Stimulated activated naive CD8-positive, alpha-beta T cell treated with anti-CD3 and anti-CD28 coated beads, Interleukin-15, amount 100 ng/mL, for 72 hours (primary cell): ENCODE results near the gene NDUFA6.
A peak's percentile ranks its signal among the peaks of the same experiment; 100 is the strongest.

Experiments
- ATAC-seq: fragments of 150-1000 bp; cut with Tn5 transposase; 2 replicates; pipeline ENCODE4 v1.10.0; 2021; ENCODE audit warnings: mild to moderate bottlenecking, moderate library complexity
- DNase-seq, 2 donors: peaks; one replicate each; pipeline ENCODE4 v3.0.0; 2021 to 2022
- H3K27ac Mint-ChIP-seq, 2 donors: one replicate each; pipeline ENCODE4 v1.8.0; 2022; ENCODE audit warnings: mild to moderate bottlenecking in 2 of 2, mixed read lengths in 2 of 2, moderate library complexity in 2 of 2
- H3K27me3 Mint-ChIP-seq: one replicate; pipeline ENCODE4 v1.8.0; 2022; ENCODE audit warnings: mixed read lengths
- H3K4me1 Mint-ChIP-seq: one replicate; pipeline ENCODE4 v1.8.0; 2022; ENCODE audit warnings: mild to moderate bottlenecking, mixed read lengths
- H3K4me3 Mint-ChIP-seq, 2 donors: one replicate each; pipeline ENCODE4 v1.8.0; 2022; ENCODE audit warnings: mild to moderate bottlenecking in 2 of 2, mixed read lengths in 2 of 2, moderate library complexity in 1 of 2
- H3K9me3 Mint-ChIP-seq, 2 donors: one replicate each; pipeline ENCODE4 v1.8.0; 2022; ENCODE audit warnings: mixed read lengths in 2 of 2

NDUFA6 gene

DNA sequence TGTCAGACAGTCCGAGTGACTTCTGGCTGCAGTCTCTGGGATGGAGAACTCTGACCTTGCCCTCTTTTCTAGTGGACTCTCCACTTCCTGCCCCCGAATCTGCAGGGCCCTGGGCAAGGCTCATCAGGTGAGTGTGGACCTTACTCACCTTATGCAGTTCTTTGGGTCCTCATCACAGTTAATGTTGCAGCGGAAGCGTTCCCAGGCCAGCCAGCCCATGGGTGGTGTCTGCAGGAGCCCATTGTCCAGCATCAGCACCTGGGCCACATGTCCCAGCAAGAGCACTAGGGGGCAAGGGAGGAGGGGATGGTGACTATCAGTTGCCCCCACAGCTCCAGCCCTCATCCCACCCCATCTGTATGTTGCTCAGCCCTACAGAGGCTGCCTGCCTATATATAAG, 22.3 kb downstream of the NDUFA6 start:
- peaks cover 48% of the 10 kb centered on the region for H3K4me1 Mint-ChIP-seq
- no peak overlapping the region for H3K4me3 Mint-ChIP-seq
- no peaks in the 10 kb centered on the region for H3K27me3 Mint-ChIP-seq
- DNase-seq = no peak
- no peak overlapping the region for H3K27ac Mint-ChIP-seq
- no peaks in the 10 kb centered on the region for H3K9me3 Mint-ChIP-seq
- ATAC-seq = no peak

DNA sequence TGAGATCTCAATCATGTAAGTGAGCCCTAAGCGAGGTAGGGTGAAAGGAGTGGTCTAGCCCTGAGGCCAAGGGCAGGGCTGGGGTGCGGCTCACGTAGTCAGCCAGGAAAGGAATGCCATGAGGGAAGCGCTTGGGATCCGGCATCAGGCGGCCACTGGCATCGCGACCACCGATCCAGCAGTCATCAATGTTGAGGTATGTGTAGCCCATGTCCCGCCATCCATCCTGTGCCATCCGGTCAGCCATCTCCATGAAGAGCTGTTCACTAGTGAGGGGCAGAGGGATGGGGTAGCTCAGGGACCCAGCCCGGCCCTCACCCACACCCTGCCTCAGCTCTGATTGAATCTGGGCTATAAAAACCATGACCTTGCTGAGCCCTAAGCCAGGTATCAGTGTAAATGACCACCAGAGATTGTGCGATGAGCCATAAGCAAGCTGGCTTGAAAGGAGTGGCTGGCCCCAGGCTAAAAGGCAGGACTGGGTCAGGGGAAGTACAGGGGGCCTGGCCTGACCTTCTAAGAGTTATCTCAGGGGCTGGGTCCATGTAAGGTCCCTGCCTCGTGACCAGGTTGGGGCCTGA, 22.8 kb downstream of the NDUFA6 start:
- ATAC-seq (no peak), DNase-seq (no peak)
- Mint-ChIP-seq H3K4me1 (peaks cover 43% of the 10 kb centered on the region), H3K27ac (peak overlapping the region; percentile 12 to 73), H3K4me3 (no peak overlapping the region), H3K9me3 (no peaks in the 10 kb centered on the region), H3K27me3 (no peaks in the 10 kb centered on the region)

DNA sequence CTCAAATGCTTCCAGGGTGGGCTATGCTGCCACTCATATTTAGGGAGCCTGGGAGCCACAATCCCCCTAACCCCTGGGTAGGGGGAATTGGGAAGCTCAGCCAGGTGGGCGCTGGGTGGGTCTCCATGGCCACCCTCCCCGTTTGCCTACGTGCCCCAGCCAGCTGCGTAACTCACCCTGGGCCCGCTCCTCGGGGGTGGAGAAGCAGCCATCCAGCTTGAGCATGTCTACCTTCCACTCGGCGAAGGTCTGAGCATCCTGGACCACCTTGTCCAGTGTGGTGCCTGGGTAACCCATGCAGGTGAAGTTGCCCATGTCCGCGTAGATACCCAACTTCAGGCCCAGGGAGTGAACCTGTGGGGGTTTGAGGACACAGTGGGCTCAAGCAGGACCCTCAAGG, 23.6 kb downstream of the NDUFA6 start:
- no peak overlapping the region for H3K4me3 Mint-ChIP-seq
- no peaks in the 10 kb centered on the region for H3K27me3 Mint-ChIP-seq
- DNase-seq = no peak

DNA sequence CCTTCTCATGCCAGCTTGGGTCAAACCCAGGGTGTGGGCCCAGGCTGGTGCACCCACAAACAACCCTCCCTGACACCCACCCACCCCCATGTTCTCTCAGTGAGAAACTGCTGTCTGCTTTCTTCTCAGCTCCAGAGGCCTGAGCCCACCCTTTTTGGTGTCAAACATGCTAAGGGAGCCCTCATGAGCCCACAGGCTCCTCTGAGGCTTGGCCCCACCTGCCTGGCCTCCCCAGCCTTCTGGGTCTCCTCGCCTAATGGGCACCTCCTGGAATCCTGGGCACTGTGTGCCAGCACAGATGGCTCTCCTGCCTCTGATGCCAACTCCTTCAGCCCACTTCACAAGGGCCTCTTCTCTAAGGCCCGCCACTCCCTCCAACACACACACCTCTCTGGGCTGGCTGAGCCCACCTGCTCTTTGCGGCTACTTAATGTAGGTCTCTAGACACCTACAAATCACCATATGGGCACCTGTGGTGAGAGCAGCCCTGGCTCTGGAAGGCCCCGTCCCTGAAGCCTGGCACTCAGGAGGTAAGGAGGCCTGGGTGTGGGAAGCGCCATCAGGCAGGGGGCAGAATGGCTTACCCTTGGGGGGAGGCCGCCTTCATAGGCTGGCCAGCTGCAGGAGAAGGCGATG, 24.3 kb downstream of the NDUFA6 start:
- H3K27ac Mint-ChIP-seq = no peak overlapping the region
- peaks cover 30% of the 10 kb centered on the region for H3K4me1 Mint-ChIP-seq
- DNase-seq = no peak

More for the DNA sequence above, 23.6 kb downstream of the NDUFA6 start:
- H3K27ac Mint-ChIP-seq = no peak overlapping the region
- no peak for ATAC-seq
- H3K9me3 Mint-ChIP-seq = no peaks in the 10 kb centered on the region
- peaks cover 37% of the 10 kb centered on the region for H3K4me1 Mint-ChIP-seq

DNA sequence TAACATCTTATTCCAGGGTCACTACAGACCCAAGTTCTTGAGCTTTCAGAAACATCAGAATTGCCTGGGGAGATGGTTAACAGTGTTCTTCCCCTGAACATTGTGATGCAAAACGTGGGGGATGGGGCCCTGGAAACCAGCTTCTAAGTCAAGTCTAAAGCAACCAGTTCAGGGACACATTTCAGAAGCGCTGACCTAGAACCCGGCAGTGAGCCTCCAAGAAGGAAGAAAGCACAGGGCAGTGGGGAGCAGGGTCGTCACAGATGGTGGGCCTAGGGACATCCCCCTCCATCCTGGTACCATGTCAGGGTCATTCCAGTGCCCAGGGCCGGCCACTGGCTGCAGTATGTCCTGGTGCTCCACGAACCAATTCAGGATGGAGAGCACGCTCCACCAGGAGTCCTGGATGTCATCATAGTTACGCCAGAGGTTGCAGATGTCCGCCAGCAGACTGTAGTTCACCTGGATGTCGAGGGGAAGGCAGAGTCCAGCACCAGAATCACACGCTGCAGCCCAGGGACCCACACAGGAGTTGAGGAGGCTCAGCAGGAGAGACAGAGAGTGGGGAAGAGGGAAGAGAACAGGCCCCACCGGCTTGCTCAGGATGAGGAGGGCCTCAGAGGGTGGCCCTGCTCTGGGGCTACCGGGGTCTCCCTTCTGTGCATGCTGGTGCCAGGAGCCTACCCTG, 25.0 kb downstream of the NDUFA6 start:
- no peak overlapping the region for H3K27ac Mint-ChIP-seq
- H3K9me3 Mint-ChIP-seq = no peaks in the 10 kb centered on the region
- H3K27me3 Mint-ChIP-seq = no peaks in the 10 kb centered on the region
- H3K4me1 Mint-ChIP-seq = peaks cover 24% of the 10 kb centered on the region
- DNase-seq = no peak
- H3K4me3 Mint-ChIP-seq = no peak overlapping the region
- ATAC-seq = no peak

More for the DNA sequence above, 24.3 kb downstream of the NDUFA6 start:
- Mint-ChIP-seq H3K9me3 (no peaks in the 10 kb centered on the region), H3K4me3 (no peak overlapping the region), H3K27me3 (no peaks in the 10 kb centered on the region)
- ATAC-seq = no peak

DNA sequence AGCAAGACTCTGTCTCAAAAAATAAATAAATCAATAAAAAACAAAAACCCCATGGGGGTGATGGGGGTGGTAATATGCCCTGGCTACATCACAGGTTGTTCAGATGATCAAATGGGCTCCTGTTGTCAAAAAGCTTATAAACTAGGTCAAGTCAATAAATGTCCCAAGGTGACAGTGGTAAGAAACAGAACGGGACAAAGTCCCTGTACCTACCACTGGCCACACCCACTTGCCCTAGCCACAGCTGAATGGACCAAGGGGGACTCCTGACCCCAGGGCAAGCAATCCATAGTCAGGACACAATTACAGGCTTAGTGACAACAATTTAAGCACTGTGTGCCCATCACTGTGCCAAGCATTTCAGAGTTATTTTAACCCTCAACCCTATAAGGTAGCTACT, 25.9 kb downstream of the NDUFA6 start:
- Mint-ChIP-seq H3K9me3 (no peaks in the 10 kb centered on the region), H3K27me3 (no peaks in the 10 kb centered on the region), H3K4me1 (peaks cover 14% of the 10 kb centered on the region), H3K4me3 (no peak overlapping the region), H3K27ac (no peak overlapping the region)
- no peak for DNase-seq
- ATAC-seq = no peak

DNA sequence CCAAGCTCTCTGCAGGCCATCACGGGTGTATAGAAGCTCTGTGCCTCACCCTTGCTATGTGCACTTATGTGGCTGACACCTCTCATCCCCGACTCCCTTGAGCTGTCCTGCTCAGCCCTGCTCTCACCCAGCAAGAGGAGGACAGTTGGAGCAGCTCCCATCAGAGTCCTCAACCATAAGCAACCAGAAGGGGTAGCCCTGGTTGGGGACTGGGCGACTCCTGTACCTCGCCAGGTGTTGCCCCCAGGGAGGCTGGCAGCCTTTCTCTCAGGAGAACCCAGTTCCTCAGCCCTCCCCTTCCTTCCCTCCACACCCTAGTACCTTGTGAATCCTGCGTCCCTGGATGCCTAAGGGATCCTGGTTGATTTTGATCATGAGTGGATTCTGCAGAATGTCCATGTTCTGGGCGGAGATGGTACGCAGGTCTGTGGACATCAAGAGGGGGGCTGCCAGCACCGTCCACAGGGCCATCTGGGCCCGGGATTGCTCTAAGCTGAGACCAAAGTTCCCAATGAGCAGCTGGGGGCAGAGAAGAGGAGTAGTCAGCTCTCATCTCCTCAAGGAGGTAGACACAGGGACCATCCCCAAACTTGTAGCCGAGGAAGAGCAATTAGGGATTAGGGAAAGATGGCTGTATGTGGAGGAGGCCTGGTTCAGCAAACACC, 27.9 kb downstream of the NDUFA6 start:
- ATAC-seq = no peak

DNA sequence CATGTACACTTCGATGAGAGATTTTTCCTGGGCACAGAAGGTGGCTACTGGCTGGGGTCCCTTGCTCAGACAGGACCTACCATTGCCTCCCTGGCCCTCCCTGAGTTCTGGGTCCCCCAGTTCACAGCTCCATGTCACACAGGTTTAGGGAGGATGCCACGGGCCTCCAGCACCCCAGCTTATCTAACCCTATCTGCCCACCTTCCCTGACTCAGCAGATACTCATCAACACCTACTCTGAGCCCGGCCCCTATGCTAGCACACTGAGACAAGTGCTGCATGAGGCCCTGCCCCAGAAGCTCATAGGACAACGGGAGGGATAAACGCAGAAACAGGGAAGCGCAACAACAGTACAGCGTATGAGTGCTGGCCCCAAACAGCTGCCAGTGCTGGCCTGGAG, 29.5 kb downstream of the NDUFA6 start:
- no peak for DNase-seq
- no peak overlapping the region for H3K4me3 Mint-ChIP-seq
- peaks cover 16 to 23% of the 10 kb centered on the region in 2 donors for H3K9me3 Mint-ChIP-seq
- peaks cover 4% of the 10 kb centered on the region for H3K4me1 Mint-ChIP-seq
- H3K27ac Mint-ChIP-seq = peak overlapping the region in 1 of 2 donors; percentile 53
- no peaks in the 10 kb centered on the region for H3K27me3 Mint-ChIP-seq
- no peak for ATAC-seq

More for the DNA sequence above, 27.9 kb downstream of the NDUFA6 start:
- peaks cover 10% of the 10 kb centered on the region for H3K4me1 Mint-ChIP-seq
- H3K27ac Mint-ChIP-seq = no peak overlapping the region
- DNase-seq = no peak
- H3K4me3 Mint-ChIP-seq = no peak overlapping the region
- H3K27me3 Mint-ChIP-seq = no peaks in the 10 kb centered on the region
- peaks cover 6 to 7% of the 10 kb centered on the region in 2 donors for H3K9me3 Mint-ChIP-seq

DNA sequence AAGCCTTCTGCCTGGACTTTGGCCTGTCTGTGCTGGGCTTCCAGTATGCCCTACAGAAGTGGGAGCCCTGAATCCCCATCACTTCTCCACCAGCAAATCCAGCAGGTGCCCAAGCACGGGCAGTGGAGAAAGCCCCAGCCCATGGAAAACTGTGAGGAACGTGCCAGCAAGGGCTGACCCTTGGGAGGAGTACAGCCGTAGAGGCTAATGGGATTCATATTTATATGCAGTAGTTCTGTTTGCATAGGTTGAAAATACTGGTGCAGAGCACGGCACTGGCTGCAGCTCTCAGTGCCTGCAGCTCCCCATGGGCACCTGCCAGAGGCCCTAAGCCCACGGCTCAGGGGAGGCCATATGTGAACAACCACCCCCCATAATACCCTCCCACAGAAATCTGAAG, 30.1 kb downstream of the NDUFA6 start:
- Mint-ChIP-seq H3K4me1 (peaks cover 4% of the 10 kb centered on the region), H3K27ac (no peak overlapping the region)

DNA sequence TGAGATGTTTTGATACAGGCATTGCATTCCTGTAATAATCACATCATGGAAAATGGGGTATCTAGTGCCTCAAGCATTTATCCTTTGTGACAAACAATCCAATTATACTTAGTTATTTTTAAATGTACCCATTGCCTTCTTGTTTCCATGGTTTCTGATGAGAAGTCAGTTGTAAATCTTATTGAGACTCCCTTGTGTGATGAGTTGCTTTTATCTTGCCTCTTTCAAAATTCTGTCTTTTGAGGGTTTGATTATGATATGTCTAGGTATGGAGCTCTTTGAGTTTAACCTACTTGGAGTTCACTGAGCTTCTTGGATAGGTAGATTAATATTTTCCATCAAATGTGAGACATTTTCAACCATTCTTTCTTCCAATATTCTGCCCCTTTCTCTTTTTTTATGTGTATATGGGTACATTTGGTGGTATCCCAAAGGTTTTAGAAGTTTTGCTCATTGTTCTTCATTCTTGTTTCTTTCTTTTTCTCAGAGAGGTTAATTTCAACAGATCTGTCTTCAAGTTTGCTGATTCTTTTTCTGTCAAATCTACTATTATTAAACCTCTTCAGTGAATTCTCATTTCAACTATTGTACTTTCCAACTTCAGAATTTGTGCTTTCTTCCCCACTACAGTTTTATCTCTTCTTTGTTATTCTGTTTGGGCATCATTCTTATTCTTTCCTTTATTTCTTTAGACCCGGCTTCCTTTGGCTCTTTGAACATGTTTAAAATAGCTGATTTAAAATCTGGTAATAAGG, 33.6 kb downstream of the NDUFA6 start:
- no peak for ATAC-seq
- H3K27ac Mint-ChIP-seq = no peak overlapping the region
- DNase-seq = no peak
- H3K27me3 Mint-ChIP-seq = no peaks in the 10 kb centered on the region
- H3K4me3 Mint-ChIP-seq = no peak overlapping the region
- H3K9me3 Mint-ChIP-seq = peaks cover 16 to 27% of the 10 kb centered on the region in 2 donors
- no peaks in the 10 kb centered on the region for H3K4me1 Mint-ChIP-seq

More for the DNA sequence above, 30.1 kb downstream of the NDUFA6 start:
- Mint-ChIP-seq H3K27me3 (no peaks in the 10 kb centered on the region), H3K9me3 (peaks cover 16 to 27% of the 10 kb centered on the region in 2 donors), H3K4me3 (no peak overlapping the region)
- no peak for DNase-seq
- no peak for ATAC-seq

DNA sequence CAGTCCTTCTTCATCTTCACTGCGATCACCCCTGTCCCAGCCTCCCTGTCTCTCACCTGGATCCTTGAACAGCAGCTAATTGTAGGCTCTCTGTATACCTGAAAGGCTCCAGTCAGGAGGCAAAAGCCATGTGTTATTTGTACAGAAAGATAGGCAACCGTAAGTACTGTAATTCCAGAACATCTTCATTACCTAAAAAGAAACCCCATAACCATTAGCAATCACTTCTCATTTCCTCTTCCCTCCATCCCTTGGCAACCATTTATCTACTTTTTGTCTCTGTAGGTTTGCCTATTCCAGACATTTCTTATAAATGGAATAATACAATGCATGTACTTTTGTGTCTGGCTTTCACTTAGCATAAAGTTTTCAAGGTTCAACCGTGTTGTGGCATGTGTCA, 37.8 kb downstream of the NDUFA6 start:
- no peak for ATAC-seq
- Mint-ChIP-seq H3K27me3 (no peaks in the 10 kb centered on the region), H3K4me1 (no peaks in the 10 kb centered on the region), H3K9me3 (peaks cover 10 to 20% of the 10 kb centered on the region in 2 donors), H3K27ac (peak overlapping the region in 1 of 2 donors; percentile 7), H3K4me3 (no peak overlapping the region)
- no peak for DNase-seq

DNA sequence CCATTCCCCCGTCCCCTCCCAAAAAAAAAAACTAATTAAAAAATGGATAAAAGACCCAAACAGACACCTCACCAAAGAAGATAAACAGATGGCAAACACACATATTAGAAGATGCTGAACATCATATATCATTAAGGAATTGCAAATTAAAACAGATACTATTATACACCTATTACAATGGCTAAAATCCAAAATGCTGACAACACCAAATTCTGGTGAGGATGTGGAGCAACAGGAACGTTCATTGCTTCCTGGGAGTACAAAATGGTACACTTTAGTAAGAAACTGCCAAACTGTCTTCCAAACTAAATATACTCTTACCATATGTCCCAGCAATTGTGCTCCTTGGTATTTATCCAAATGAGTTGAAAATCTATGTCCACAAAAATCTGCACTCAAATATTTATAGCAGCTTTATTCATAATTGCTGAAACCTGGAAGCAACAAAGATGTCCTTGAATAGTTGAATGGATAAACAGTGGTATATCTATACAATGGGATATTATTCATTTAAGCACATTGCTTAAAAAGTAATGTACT, 39.9 kb downstream of the NDUFA6 start:
- H3K4me3 Mint-ChIP-seq = no peak overlapping the region
- no peak overlapping the region for H3K27ac Mint-ChIP-seq
- DNase-seq = no peak
- peaks cover 0 to 1% of the 10 kb centered on the region in 2 donors for H3K9me3 Mint-ChIP-seq
- no peak for ATAC-seq
- no peaks in the 10 kb centered on the region for H3K27me3 Mint-ChIP-seq
- H3K4me1 Mint-ChIP-seq = no peaks in the 10 kb centered on the region

DNA sequence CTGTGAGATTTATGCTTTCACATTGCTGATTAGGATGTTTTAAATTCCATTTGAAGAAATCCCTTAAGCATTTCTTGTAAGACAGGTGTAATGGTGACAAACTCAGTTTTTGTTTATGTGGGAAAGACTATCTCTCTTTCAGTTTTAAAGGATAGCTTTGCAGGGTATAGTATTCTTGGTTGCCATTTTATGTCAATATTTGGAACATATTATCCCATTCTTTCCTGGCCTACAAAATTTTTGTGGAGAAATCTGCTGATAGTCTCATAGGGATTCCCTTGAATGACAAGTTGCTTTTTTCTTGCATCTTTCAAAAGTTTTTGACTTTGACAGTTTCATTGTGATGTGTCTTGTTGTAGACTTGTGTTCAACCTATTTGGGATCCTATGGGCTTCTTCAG, 48.8 kb downstream of the NDUFA6 start:
- Mint-ChIP-seq H3K9me3 (peaks cover 18 to 19% of the 10 kb centered on the region in 2 donors), H3K4me1 (no peaks in the 10 kb centered on the region), H3K27ac (no peak overlapping the region), H3K4me3 (no peak overlapping the region), H3K27me3 (no peaks in the 10 kb centered on the region)
- DNase-seq (no peak), ATAC-seq (no peak)

DNA sequence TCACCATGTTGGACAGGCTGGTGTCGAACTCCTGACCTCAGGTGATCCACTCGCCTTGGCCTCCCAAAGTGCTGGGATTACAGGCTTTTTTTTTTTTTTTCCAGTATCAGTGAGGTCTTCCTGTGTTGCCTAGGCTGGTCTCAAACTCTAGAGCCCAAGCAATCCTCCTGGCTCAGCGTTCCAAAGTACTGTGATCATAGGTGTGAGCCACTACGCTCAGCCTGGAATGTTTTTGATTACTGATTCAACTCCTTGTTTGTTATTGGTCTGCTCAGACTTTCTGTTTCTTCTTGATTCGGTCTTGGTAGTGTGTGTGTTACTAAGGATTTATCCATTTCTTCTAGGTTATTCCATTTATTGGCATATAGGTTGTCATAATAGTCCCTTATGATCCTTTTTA, 51.3 kb downstream of the NDUFA6 start:
- H3K4me3 Mint-ChIP-seq = no peak overlapping the region
- peaks cover 23 to 30% of the 10 kb centered on the region in 2 donors for H3K9me3 Mint-ChIP-seq
- peak overlapping the region in 1 of 2 donors; percentile 73 for H3K27ac Mint-ChIP-seq
- H3K4me1 Mint-ChIP-seq = peaks cover 6% of the 10 kb centered on the region
- ATAC-seq (no peak), DNase-seq (no peak)
- no peaks in the 10 kb centered on the region for H3K27me3 Mint-ChIP-seq
